Activated B cell treated with CpG ODN at 0.5 μM for 24 hours (primary cell): ENCODE results near the gene CPSF4L. TPM values are rescaled to one million over a fixed set of nuclear protein-coding genes. Genes with fewer than 3 reads are reported as not detected.

Source experiments
- ATAC-seq: fragments of 200-7000 bp; cut with Tn5 transposase; one replicate; pipeline ENCODE4 v1.10.0; 2021; ENCODE audit warnings: low read depth, mild to moderate bottlenecking, moderate library complexity
- CTCF ChIA-PET: fragments of 350-600 bp; sonication (Branson Sonifier 250); formaldehyde crosslinking; loops from one replicate; lab custom pipeline; 2021; ENCODE audit warnings: antibody characterized with exemption; lab: Charles Lee
- POLR2A ChIA-PET: fragments of 350-600 bp; sonication (Branson Sonifier 250); formaldehyde crosslinking; loops from one replicate; lab custom pipeline; 2021; ENCODE audit warnings: antibody characterized with exemption; lab: Charles Lee
- DNase-seq: peaks from one replicate; pipeline ENCODE4 v3.0.0; 2022
- H3K27ac Mint-ChIP-seq: one replicate; pipeline ENCODE4 v1.8.0; 2020; ENCODE audit warnings: mixed read lengths
- H3K27me3 Mint-ChIP-seq: one replicate; pipeline ENCODE4 v1.8.0; 2021; ENCODE audit warnings: mixed read lengths
- H3K36me3 Mint-ChIP-seq: one replicate; pipeline ENCODE4 v1.8.0; 2021; ENCODE audit warnings: low read depth, mixed read lengths
- H3K4me1 Mint-ChIP-seq: one replicate; pipeline ENCODE4 v1.8.0; 2021; ENCODE audit warnings: mixed read lengths
- H3K4me3 Mint-ChIP-seq: one replicate; pipeline ENCODE4 v1.8.0; 2020; ENCODE audit warnings: mild to moderate bottlenecking, mixed read lengths
- H3K9me3 Mint-ChIP-seq: one replicate; pipeline ENCODE4 v1.8.0; 2020; ENCODE audit warnings: mixed read lengths
- intact Hi-C: fragments of 100-400 bp; cut with micrococcal nuclease; formaldehyde crosslinking; loops from one replicate; pipeline ENCODE4 v1.15.1; 2024
- total RNA-seq: library from RNA; stranded (reverse); gene quantifications from 2 replicates; pipeline ENCODE4 v1.2.3, GENCODE V29; 2022
- TF ChIP-seq, protein P1 (sequence below): fragments of 200-600 bp; IDR thresholded peaks from one replicate; pipeline ENCODE4 v1.8.0; 2022; ENCODE audit warnings: antibody characterized with exemption, mild to moderate bottlenecking

Gene CPSF4L
- total RNA-seq, 1 donor from 2014 or later: not detected

- peaks cover 7% of the 10 kb centered on the region for H3K27me3 Mint-ChIP-seq
- H3K36me3 Mint-ChIP-seq: no peaks in the 10 kb centered on the region
- ChIA-PET CTCF (no interaction called here), POLR2A (no interaction called here)
- H3K4me3 Mint-ChIP-seq: no peak overlapping the region
- ATAC-seq (no peak), DNase-seq (no peak)
- TF ChIP-seq, protein P1, sequence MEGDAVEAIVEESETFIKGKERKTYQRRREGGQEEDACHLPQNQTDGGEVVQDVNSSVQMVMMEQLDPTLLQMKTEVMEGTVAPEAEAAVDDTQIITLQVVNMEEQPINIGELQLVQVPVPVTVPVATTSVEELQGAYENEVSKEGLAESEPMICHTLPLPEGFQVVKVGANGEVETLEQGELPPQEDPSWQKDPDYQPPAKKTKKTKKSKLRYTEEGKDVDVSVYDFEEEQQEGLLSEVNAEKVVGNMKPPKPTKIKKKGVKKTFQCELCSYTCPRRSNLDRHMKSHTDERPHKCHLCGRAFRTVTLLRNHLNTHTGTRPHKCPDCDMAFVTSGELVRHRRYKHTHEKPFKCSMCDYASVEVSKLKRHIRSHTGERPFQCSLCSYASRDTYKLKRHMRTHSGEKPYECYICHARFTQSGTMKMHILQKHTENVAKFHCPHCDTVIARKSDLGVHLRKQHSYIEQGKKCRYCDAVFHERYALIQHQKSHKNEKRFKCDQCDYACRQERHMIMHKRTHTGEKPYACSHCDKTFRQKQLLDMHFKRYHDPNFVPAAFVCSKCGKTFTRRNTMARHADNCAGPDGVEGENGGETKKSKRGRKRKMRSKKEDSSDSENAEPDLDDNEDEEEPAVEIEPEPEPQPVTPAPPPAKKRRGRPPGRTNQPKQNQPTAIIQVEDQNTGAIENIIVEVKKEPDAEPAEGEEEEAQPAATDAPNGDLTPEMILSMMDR: no peak
- no peaks in the 10 kb centered on the region for H3K9me3 Mint-ChIP-seq
- intact Hi-C loops: no loop called here
- H3K4me1 Mint-ChIP-seq: peaks cover 8% of the 10 kb centered on the region
- H3K27ac Mint-ChIP-seq: no peak overlapping the region
These were observed 12.8 kb upstream of the CPSF4L start for GRCh38 chr17:73274490-73274889.

GRCh38 chr17:73272906-73273218, 11.2 kb upstream of the CPSF4L start:
- ATAC-seq: no peak
- TF ChIP-seq, protein P1: no peak
- Mint-ChIP-seq H3K27ac (no peak overlapping the region), H3K9me3 (no peaks in the 10 kb centered on the region), H3K36me3 (no peaks in the 10 kb centered on the region), H3K4me3 (no peak overlapping the region), H3K27me3 (no peaks in the 10 kb centered on the region), H3K4me1 (peaks cover 8% of the 10 kb centered on the region)
- intact Hi-C loops: no loop called here
- ChIA-PET CTCF (no interaction called here), POLR2A (no interaction called here)
- DNase-seq: no peak

GRCh38 chr17:73271072-73271471, 9.4 kb upstream of the CPSF4L start:
- Mint-ChIP-seq H3K4me1 (peaks cover 8% of the 10 kb centered on the region), H3K4me3 (no peak overlapping the region), H3K9me3 (no peaks in the 10 kb centered on the region), H3K27me3 (no peaks in the 10 kb centered on the region), H3K27ac (no peak overlapping the region), H3K36me3 (no peaks in the 10 kb centered on the region)
- TF ChIP-seq, protein P1: no peak
- ChIA-PET CTCF (no interaction called here), POLR2A (no interaction called here)
- intact Hi-C loops: no loop called here
- DNase-seq: no peak
- ATAC-seq: peak; percentile 81

DNA sequence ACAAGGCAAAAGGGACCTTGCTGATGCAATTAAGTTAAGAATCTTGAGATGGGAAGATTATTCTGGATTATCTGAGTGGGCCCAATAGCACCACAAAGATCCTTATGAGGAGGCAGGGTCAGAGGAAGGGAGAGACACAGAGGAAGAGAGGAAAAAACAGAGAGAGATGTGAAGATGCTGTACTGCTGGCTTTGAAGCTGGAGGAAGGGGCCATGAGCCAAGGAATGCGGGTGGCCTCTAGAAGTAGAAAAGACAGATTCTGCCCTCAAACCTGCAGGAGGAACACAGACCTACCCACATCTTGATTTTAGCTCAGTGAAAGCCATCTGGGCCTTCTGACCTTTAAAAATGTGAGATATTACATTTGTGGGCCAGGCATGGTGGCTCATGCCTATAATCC, 8.1 kb upstream of the CPSF4L start:
- Mint-ChIP-seq H3K27me3 (no peaks in the 10 kb centered on the region), H3K27ac (no peak overlapping the region), H3K4me1 (peaks cover 8% of the 10 kb centered on the region), H3K36me3 (no peaks in the 10 kb centered on the region), H3K9me3 (no peaks in the 10 kb centered on the region), H3K4me3 (no peak overlapping the region)
- intact Hi-C loops: no loop called here
- ChIA-PET CTCF (no interaction called here), POLR2A (no interaction called here)
- ATAC-seq (no peak), DNase-seq (no peak)
- TF ChIP-seq, protein P1: no peak

DNA sequence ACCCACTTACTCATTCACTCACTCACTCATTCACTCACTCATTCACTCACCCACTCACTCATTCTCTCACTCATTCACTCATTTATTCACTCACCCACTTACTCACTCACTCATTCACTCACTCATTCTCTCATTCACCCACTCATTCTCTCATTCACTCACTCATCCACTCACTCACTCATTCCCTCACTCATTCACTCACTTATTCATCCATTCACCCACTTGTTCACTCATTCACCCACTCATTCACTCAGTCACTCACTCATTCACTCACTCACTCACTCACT, 7.6 kb upstream of the CPSF4L start:
- DNase-seq: no peak
- intact Hi-C loops: no loop called here
- Mint-ChIP-seq H3K4me3 (no peak overlapping the region), H3K9me3 (no peaks in the 10 kb centered on the region), H3K27ac (no peak overlapping the region), H3K4me1 (peaks cover 8% of the 10 kb centered on the region), H3K36me3 (no peaks in the 10 kb centered on the region), H3K27me3 (no peaks in the 10 kb centered on the region)
- ChIA-PET CTCF (no interaction called here), POLR2A (no interaction called here)
- TF ChIP-seq, protein P1: no peak
- ATAC-seq: no peak
